NCI-H1930 (cell line): ENCODE data around the gene ANKFN1.
"Not testable (repeated sequence)": the region's sequence is repeated elsewhere in the genome, so short reads cannot be mapped to it uniquely, and the experiment has no call there.

Experiments used
- DNase-seq, 2 experiments: peaks; one replicate each; lab custom pipeline; 2025; lab: John Stamatoyannopoulos, UW

Gene ANKFN1

GRCh38 chr17:56288786-56289185 is 135.5 kb downstream of the ANKFN1 start:
- not testable (repeated sequence) for DNase-seq

- DNase-seq: no peak
These were observed 136.0 kb downstream of the ANKFN1 start for GRCh38 chr17:56289321-56289720.

GRCh38 chr17:56290101-56290801 is 137.0 kb downstream of the ANKFN1 start:
- no peak for DNase-seq

GRCh38 chr17:56290802-56291118 is 137.5 kb downstream of the ANKFN1 start:
- no peak for DNase-seq

- no peak for DNase-seq
These were observed 138.0 kb downstream of the ANKFN1 start for GRCh38 chr17:56291226-56291805.

GRCh38 chr17:56292010-56292409 is 138.7 kb downstream of the ANKFN1 start:
- no peak for DNase-seq

GRCh38 chr17:56292578-56292977 is 139.3 kb downstream of the ANKFN1 start:
- DNase-seq: no peak

- no peak for DNase-seq
These were observed 143.9 kb downstream of the ANKFN1 start for GRCh38 chr17:56297184-56297583.

GRCh38 chr17:56298846-56299245 is 145.6 kb downstream of the ANKFN1 start:
- DNase-seq: no peak

- no peak for DNase-seq
These were observed 146.9 kb downstream of the ANKFN1 start for GRCh38 chr17:56300144-56300543.

- DNase-seq: no peak
These were observed 151.7 kb downstream of the ANKFN1 start for GRCh38 chr17:56305007-56305406.

- no peak for DNase-seq
These were observed 156.6 kb downstream of the ANKFN1 start for GRCh38 chr17:56309897-56310296.

- DNase-seq: no peak
These were observed 157.5 kb downstream of the ANKFN1 start for GRCh38 chr17:56310782-56311181.

GRCh38 chr17:56313201-56313600 is 159.9 kb downstream of the ANKFN1 start:
- no peak for DNase-seq

- no peak for DNase-seq
These were observed 160.8 kb downstream of the ANKFN1 start for GRCh38 chr17:56314026-56314425.

GRCh38 chr17:56314984-56315602 is 161.8 kb downstream of the ANKFN1 start:
- DNase-seq: no peak

- no peak for DNase-seq
These were observed 163.3 kb downstream of the ANKFN1 start for GRCh38 chr17:56316604-56317003.

- DNase-seq: no peak
These were observed 164.3 kb downstream of the ANKFN1 start for GRCh38 chr17:56317351-56318208.

GRCh38 chr17:56319531-56319930 is 166.3 kb downstream of the ANKFN1 start:
- peak in 1 of 2 experiments; percentile 32 for DNase-seq

- no peak for DNase-seq
These were observed 167.2 kb downstream of the ANKFN1 start for GRCh38 chr17:56320443-56320842.

- DNase-seq: no peak
These were observed 169.7 kb downstream of the ANKFN1 start for GRCh38 chr17:56322991-56323390.

GRCh38 chr17:56324676-56325075 is 171.4 kb downstream of the ANKFN1 start:
- DNase-seq: no peak
